Activated naive CD4-positive, alpha-beta T cell treated with anti-CD3 and anti-CD28 coated beads, Interleukin-2, amount 10 ng/mL, durations not matched to agents 5 hours and 36 hours (primary cell): ENCODE results near the gene KCNV2. TPM values are rescaled to one million over a fixed set of nuclear protein-coding genes. Genes with fewer than 3 reads are reported as not detected.

ENCODE experiments used
- total RNA-seq, 2 experiments: library from RNA; stranded (reverse); gene quantifications; one replicate each; pipeline ENCODE4 v1.2.3, GENCODE V29; 2021

Gene KCNV2
- not detected for total RNA-seq

DNA sequence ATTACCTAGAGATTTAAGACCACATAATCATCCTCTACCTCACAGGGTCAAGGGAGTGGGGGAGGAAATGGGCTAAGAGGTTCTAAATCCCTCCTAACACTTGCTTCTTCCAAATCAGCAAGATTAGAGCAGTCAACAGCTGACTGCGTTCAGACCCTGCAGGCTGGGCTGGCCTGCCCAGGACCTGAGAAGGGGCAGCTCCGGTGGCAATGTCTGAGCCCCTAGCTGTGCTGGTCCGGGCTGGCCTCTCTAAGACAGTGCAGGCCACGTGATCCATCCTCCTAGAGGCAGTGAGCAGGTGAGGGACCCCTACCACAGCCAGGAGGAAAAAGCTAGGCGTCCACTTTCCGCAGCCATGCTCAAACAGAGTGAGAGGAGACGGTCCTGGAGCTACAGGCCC lies at the start of gene KCNV2:
Gene KCNV2 (plus strand): TSS at position 126 of the 400 bp plus-strand sequence. CDS start 230 bp downstream, at position 356.

Other genes with a start within 250 kb of the KCNV2 start
- 1 to 10 TPM; 5.2 TPM for gene VLDLR, start 95.7 kb upstream of the KCNV2 start, total RNA-seq
- gene PUM3, start 126.6 kb downstream of the KCNV2 start, total RNA-seq = 10 to 100 TPM; 40.1 to 40.7 TPM